GM21447 (cell line): ENCODE results near the gene ALDOC.
"Not testable (repeated sequence)": the region's sequence is repeated elsewhere in the genome, so short reads cannot be mapped to it uniquely, and the experiment has no call there.

Source experiments
- ATAC-seq: cut with Tn5 transposase; IDR thresholded peaks from one replicate; pipeline ENCODE4 v1.9.1; 2021; ENCODE audit not compliant: unreplicated experiment

Gene ALDOC

GRCh38 chr17:28584434-28584833 is 7.7 kb upstream of the ALDOC start:
- ATAC-seq: no peak

- ATAC-seq: no peak
Observed at GRCh38 chr17:28582513-28582912, 5.8 kb upstream of the ALDOC start.

DNA sequence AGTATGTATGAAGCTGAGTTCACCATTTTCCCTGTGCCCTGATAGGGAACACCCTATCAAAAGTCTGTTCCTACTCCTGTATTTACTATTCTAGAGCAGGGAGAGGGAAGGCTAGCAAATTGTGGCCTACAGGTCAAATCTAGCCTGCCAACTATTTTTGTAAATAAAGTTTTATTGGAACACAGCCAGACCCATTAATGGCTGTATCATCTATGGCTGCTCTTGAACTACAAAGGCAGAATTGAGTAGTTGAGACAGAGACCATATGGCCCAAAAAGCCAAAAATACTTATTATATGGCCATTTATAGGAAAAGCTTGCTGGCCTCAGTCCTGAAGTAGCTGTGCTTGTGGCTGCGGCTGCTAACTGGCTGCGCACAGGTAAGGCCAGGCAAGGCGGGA is 4.3 kb upstream of the ALDOC start:
- ATAC-seq: no peak

DNA sequence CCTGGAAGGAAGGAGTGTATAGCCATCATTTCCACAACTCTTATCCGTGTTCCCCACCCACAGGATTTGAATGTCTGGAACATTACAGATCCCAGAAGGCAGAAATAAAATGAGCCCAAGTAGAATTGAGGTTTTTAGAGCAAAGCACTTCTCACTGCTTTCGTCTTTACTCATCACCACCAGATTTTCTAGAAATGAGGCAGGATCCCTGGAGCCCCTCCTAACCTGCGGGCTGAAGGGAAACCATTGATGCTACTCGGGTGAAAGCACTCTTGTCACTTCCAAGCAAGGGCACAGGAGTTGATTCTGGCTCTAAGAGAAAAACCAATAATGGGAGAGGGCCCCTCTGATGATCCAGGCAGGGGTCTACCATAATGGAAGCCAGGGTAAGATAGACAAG is 2.8 kb upstream of the ALDOC start:
- no peak for ATAC-seq

DNA sequence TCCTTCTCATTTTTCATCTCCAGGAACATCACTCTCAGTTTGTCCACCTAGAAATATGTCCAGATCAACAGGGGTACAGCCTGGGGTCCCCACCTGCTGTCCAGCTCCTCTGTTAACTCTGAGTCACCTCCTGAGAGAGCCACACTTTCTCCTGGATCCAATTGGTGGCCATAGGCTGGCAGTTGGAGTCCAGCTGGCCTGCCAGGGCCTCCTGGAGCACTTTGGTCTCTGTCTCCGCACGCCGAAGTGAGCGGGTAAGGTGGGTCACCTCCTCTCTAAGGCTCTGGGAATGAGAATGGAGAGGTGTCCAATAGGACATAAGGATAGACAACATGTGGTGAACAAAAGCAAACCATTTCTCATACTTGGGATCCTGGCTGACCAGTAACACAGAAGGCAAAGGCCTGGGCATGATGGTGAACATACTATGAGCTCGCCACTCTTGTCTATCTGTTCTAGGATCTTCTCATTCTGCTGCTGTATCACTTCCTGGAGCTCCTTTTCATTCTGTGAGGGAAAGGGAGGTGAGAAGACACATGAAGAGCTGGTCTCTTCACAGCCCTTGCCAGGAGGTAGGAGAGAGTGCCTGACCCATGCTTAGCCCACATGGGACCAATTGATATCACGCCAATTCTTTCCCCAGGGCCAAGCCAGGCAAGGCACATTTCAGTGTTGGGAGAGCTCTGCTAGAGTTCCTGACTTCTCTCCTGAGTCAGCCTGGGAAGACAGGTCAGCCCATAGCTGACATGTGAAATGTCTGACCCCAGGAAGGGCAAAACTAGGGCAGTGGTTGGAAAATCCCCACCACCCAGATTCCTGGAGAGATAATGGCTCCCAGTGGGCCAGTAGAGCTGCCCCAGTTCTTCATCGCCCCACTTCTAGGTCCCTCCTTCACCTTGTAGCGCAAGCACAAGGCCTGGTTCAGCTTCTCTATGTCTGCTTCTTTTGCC is 1.8 kb upstream of the ALDOC start:
- ATAC-seq: no peak

DNA sequence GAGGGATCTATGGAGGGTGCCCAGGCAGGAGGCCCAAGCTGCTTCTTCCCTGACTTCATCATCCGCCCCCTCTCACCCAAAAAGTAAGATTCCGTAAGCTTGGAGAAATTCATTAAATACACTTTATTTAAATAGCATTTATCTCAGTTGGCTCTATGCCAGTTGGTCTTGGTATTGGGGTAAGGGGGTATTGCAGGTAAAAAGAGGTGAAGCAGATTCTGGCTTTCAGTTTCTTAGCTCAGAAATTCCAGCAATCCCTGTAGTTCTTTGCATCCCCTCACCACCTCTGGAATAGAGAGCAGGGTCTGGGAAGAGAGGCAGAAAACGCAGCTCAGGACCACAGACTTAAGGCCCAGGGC is 750 bp upstream of the ALDOC start:
- ATAC-seq: no peak

GRCh38 chr17:28576016-28576415 is 679 bp downstream of the ALDOC start:
- ATAC-seq: not testable (repeated sequence)

DNA sequence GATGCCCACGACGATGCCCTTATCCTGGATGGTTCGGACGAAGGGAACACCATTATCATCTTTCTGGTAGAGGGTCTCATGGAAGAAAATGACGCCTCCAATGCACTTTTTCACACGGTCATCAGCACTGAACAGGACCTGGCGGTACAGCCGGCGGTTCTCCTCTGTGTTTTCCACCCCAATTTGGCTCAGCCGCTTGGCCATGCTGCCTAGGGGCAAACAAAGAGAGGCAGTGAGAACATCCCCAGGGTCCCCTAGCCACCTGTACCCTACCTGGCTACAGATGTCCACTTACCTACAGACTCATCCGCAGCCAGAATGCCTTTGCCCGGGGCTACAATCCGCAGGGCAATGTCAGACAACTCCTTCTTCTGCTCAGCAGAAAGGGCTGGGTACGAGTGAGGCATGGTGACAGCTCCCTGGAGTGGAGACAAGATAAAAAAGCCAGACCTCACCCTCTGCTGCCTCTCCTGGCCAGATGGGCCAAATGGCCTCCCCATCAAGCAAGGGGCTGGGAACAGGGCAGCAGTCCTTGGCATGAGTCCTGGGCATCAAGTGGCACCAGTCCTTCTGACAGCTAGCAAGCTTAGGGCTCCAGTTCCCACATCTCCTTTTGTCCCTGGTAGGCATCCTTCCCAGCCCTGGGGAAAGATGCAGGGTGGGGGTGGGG is 1.4 kb downstream of the ALDOC start:
- no peak for ATAC-seq

- ATAC-seq: no peak
Observed at GRCh38 chr17:28574526-28574925, 2.2 kb downstream of the ALDOC start.

DNA sequence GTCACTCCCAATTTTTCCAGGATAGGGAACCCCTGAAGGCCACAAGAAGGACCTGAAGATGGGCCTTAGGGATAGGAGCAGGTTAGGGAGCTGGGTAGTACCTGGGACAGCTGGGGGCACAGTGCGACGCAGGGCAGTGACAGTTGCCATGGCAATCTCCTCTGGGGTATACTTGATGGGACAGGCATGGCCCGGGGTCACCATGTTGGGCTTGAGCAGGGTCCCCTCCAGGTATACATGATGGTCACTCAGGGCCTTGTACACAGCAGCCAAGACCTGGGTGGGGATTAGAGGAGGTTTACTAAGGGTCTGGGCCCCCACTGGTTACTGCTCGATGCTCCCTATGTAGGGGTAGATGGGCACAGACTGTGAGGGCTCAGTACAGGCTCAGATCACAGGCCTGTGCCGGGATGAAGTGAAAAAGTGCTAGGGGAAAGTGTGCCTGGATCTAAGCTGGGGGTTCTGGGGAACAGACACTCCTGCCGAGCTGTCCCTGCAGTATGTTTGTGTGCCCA is 2.7 kb downstream of the ALDOC start:
- ATAC-seq: no peak

GRCh38 chr17:28573521-28573920 is 3.2 kb downstream of the ALDOC start:
- ATAC-seq: no peak

DNA sequence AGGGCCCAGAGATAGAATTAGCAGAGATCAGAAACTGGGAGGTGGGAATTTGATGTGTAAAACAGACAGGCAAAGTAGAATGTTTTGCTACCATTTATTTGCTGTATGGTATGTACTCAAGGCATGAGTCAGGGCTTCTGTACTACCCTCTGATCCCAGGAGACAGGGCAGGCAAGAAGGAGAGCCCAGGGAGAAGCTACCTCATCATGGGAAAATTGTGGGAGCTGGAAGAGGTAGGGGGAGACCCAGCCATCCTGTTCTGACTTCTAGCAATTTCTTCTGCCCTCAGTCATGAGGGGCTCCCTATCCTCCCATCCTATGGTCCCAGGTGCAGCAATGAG is 3.7 kb downstream of the ALDOC start:
- no peak for ATAC-seq

DNA sequence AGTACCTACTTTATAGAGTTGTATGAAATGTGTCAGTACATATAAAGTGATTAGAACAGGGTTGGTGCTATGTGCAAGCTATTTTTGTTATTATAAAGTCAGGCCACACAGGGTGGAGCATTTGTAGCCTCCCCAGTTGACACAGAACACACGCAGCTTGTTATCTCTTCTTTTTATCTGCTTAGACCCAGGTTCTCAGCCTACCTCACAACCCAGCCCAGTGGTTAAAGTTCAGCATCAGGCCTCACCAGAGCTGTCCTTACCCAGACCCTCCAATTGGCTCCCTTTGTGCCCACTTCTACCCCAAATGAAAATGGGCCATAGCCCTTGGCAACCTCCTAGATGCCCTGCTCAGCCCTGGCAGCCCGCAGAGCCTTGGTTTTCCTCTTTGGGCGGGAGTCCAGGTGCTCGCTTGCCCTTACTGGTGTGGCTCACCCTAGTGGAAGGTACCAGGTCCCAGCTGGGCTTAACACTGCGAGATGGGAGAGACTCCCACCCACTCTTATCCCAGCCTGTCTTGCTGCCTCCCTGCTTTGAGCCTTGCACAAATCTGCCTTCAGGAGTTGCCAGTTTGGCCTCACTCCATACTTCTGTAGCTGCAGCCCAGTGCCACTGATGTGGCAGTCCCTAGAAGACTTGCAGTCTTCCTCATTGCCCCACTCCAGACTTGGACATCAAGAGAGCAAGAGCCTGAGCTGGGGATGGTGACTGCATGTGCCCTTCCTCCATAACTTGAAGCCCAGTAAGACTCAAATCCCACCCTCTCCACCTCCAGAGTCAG is 4.2 kb downstream of the ALDOC start:
- ATAC-seq: no peak

DNA sequence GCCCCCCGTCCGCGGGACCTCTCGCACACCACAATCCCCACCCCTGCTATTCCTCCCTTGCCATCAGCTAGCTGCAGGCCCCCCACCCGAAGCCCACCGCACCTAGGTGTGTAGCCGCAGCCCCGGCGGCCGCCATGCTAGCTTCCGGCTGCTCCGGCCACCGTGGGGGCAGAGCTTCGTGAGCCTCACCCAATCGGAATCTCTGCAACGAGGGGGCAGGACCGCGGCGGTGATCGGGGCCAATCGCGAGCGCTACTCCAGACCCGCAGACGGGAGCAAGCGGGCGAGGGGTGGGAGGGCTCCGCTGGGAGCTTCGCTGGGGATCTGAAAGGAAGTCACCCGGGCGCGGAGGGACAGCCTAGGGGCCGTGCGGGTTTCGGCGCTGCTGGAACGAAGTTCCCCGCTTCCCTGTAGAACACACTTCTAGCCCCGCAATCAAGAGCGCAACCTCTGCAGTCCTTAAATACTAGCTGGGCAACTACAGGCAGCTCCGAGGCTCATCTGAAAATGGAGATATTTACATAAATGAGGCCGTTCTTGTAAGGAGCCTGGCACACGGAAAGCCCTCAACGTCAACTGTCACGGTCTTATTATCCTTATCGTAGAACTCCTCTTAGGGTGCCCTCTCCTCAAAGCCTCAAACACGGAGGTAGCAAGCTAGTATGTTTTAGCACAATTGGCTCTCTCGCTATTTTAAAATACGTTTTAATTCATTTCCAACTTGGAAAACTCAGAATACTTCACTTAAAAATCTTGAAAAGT is 5.2 kb downstream of the ALDOC start, which contains the start of gene PIGS:
Gene PIGS (minus strand): TSS at position 164 of the 762 bp plus-strand sequence. CDS start 28 bp downstream, at position 136.
- peak; percentile 67 for ATAC-seq

DNA sequence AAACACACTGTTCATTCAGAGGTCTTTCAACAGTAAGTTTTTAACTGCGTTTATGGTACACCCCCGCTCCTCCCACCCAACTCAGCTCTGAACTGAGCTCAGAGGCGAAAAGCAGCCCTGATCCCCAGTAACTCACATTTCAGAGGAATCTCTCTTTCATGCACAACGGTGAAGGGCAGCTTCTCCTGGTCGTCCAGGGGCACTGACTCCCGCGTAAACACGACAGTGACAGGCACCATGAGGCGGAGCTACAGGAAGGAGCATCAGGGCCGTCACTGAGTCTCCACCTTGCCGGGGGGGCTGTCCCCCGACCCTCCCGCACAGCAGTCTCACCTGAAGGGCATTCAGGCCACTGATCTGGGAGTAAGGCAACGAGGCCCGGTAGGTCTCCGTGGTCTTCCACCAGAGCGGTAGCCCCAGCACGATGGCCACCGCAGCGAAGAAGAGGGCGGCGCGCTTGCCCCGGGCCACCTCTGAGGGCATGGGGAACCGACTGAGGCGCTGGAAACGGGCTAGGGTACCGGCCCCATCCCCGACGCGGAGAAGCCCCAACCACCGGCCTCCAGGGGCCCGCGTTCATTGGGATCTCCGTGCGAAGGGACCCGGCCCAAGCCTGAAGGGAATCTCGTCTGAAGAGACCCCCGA is 5.9 kb downstream of the ALDOC start:
- peak; percentile 26 for ATAC-seq

GRCh38 chr17:28569446-28569845 is 7.2 kb downstream of the ALDOC start:
- no peak for ATAC-seq

GRCh38 chr17:28567604-28568003 is 9.1 kb downstream of the ALDOC start:
- peak; percentile 37 for ATAC-seq

- ATAC-seq: no peak
Observed at GRCh38 chr17:28563475-28563874, 13.2 kb downstream of the ALDOC start.

DNA sequence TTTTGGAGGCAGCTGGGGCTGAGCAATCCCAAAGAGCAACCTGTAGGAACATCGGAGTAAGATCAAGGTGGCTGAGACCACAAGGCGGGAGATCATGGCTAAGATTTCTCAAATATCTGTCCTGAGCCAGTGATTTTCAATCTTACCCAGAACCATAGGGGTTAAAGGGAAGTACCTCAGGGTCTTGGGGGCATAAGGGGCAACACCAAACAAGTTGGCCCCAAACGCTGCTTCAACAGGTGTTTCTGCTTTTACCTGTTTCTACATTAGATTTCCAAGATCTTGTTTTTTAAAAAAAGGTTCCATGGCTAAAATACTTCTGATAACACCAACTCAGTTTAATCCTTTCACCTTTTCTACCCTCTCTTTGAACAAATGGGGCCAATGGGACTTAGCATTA is 21.7 kb downstream of the ALDOC start:
- no peak for ATAC-seq

DNA sequence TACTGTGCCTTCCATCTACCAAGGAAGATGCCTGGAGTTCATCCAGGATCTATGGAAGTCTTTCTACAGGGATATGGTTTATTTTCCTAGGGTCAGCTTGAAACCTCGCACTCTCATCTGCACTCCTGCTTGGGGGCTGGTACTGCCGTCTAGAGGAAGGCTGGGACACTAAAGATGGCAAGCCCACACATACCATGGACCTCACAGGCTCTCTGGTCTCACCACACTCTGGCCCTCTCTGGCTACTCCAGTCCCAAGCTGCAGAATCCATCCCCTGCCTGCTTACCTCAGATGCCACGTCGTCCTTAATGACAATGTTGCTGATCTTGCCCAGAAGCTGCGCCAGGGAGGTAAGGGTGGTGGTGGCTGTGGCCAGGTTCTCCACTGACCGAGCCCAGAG is 22.1 kb downstream of the ALDOC start:
- no peak for ATAC-seq
